Measurements from ENCODE around the gene RIPOR2.

DNA sequence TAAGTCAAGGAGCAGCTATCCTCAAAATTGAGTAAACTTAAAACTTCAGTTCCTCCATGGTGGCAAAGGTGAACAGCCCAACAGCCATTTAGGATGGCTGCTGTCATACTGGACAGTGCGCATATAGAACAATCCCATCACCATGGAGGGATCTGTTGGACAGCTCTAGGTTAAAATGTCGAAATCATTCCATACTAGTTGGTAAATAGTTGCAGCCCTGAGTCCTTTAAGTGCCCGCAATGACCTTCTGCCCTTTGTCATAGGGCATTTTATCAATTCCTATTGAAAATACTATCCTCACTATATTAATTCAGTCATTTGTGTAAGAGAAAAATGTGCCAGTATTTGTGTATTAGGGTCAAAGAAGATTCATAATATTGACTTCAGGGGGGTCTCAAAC is 128.2 kb downstream of the RIPOR2 start:
- TF ChIP-seq, protein P1, sequence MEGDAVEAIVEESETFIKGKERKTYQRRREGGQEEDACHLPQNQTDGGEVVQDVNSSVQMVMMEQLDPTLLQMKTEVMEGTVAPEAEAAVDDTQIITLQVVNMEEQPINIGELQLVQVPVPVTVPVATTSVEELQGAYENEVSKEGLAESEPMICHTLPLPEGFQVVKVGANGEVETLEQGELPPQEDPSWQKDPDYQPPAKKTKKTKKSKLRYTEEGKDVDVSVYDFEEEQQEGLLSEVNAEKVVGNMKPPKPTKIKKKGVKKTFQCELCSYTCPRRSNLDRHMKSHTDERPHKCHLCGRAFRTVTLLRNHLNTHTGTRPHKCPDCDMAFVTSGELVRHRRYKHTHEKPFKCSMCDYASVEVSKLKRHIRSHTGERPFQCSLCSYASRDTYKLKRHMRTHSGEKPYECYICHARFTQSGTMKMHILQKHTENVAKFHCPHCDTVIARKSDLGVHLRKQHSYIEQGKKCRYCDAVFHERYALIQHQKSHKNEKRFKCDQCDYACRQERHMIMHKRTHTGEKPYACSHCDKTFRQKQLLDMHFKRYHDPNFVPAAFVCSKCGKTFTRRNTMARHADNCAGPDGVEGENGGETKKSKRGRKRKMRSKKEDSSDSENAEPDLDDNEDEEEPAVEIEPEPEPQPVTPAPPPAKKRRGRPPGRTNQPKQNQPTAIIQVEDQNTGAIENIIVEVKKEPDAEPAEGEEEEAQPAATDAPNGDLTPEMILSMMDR (IDR thresholded peaks at IDR 0.05 in 4 of 5, conservative IDR thresholded peaks at IDR 0.05 in 1 of 5), result no peak
- TF ChIP-seq POLR2A (IDR thresholded peaks at IDR 0.05), result no peak
